Cerebellar cortex (tissue), 1 donor: ENCODE results near the gene NCDN.

Source experiments
- DNase-seq: peaks from one replicate; pipeline ENCODE4 v3.0.0-alpha.2; 2015; ENCODE audit warnings: low spot score

The NCDN gene

GRCh38 chr1:35555212-35555584 lies 2.4 kb upstream of the NCDN start:
- DNase-seq, result no peak

- DNase-seq, result no peak
Measured at GRCh38 chr1:35555601-35556477, 1.8 kb upstream of the NCDN start.

- no peak for DNase-seq
Measured at GRCh38 chr1:35556484-35557117, 998 bp upstream of the NCDN start.

GRCh38 chr1:35557118-35557610 lies 435 bp upstream of the NCDN start, which contains the start of gene KIAA0319L:
Gene KIAA0319L, minus strand, starts transcription at chr1:35557403. Its CDS starts 2,912 bp downstream, at chr1:35554491.
- peak; percentile 90 for DNase-seq

GRCh38 chr1:35558374-35559316 lies 1.0 kb downstream of the NCDN start:
- peak; percentile 70 for DNase-seq

GRCh38 chr1:35559317-35559944 lies 1.8 kb downstream of the NCDN start:
- peak; percentile 75 for DNase-seq

- DNase-seq, result peak; percentile 77
Measured at GRCh38 chr1:35560256-35561225, 2.9 kb downstream of the NCDN start.

GRCh38 chr1:35561297-35561971 lies 3.8 kb downstream of the NCDN start:
- DNase-seq, result no peak

- no peak for DNase-seq
Measured at GRCh38 chr1:35561972-35562680, 4.5 kb downstream of the NCDN start.

GRCh38 chr1:35563166-35563565 lies 5.6 kb downstream of the NCDN start:
- no peak for DNase-seq

GRCh38 chr1:35564037-35564883 lies 6.7 kb downstream of the NCDN start:
- DNase-seq, result peak; percentile 80

GRCh38 chr1:35564884-35565741 lies 7.5 kb downstream of the NCDN start:
- DNase-seq, result no peak

GRCh38 chr1:35565742-35566133 lies 8.1 kb downstream of the NCDN start:
- DNase-seq, result no peak

GRCh38 chr1:35567947-35568558 lies 10.5 kb downstream of the NCDN start:
- no peak for DNase-seq

GRCh38 chr1:35568975-35569395 lies 11.4 kb downstream of the NCDN start:
- DNase-seq, result peak; percentile 84

GRCh38 chr1:35569936-35570335 lies 12.3 kb downstream of the NCDN start:
- no peak for DNase-seq
